Breast epithelium (tissue), 4 donors: Measurements from ENCODE around the gene RAB8A. TPM values are rescaled to one million over a fixed set of nuclear protein-coding genes. Genes with fewer than 3 reads are reported as not detected.

Source experiments
- DNase-seq, 2 donors: peaks; one replicate each; pipeline ENCODE4 v3.0.0-alpha.2; 2019; ENCODE audit warnings: low spot score in 2 of 2
- H3K27ac ChIP-seq, 2 donors: fragments of 200-600 bp; sonication (generic) in 1 of 2; one replicate each; pipeline ENCODE4 v1.5.1; 2016 to 2019; ENCODE audit warnings: mild to moderate bottlenecking in 1 of 2
- H3K27me3 ChIP-seq, 2 donors: fragments of 200-600 bp; sonication (generic) in 1 of 2; one replicate each; pipeline versions ENCODE4 v1.5.1 to v1.6.0; 2017 to 2019; ENCODE audit warnings: control low read depth in 1 of 2, mild to moderate bottlenecking in 1 of 2
- H3K36me3 ChIP-seq: fragments of 200-600 bp; one replicate; pipeline ENCODE4 v1.5.1; 2019
- H3K4me1 ChIP-seq, 2 donors: fragments of 200-600 bp; sonication (generic); one replicate each; pipeline ENCODE4 v1.5.1; 2016 to 2019; ENCODE audit warnings: control low read depth in 1 of 2
- H3K4me3 ChIP-seq, 3 donors: fragments of 200-600 bp; sonication (generic); 1 replicate in 2 of 3; 2 replicates in 1 of 3; pipeline ENCODE4 v1.5.1; 2016 to 2019; ENCODE audit warnings: mild to moderate bottlenecking in 3 of 3, moderate library complexity in 2 of 3
- H3K9me3 ChIP-seq, 2 donors: fragments of 200-600 bp; sonication (generic) in 1 of 2; one replicate each; pipeline ENCODE4 v1.5.1; 2016 to 2019; ENCODE audit warnings: control low read depth in 1 of 2
- CTCF ChIP-seq, 3 donors: fragments of 450-650 bp; IDR thresholded peaks; one replicate each; pipeline ENCODE4 v1.5.1; 2016 to 2017; ENCODE audit warnings: antibody characterized with exemption in 3 of 3, mild to moderate bottlenecking in 3 of 3, moderate library complexity in 3 of 3
- POLR2A ChIP-seq: fragments of 450-650 bp; IDR thresholded peaks from one replicate; pipeline ENCODE4 v1.6.1; 2016; ENCODE audit warnings: antibody characterized with exemption, mild to moderate bottlenecking, moderate library complexity
- POLR2AphosphoS5 ChIP-seq, 3 donors: sonication (generic); formaldehyde crosslinking; IDR thresholded peaks; one replicate each; pipeline ENCODE4 v1.6.1; 2017; ENCODE audit warnings: antibody characterized with exemption in 3 of 3
- intact Hi-C: fragments of 100-400 bp; cut with DNase I; formaldehyde crosslinking; loops from one replicate; pipeline ENCODE4 v1.15.1; 2023; ENCODE audit warnings: low total_unique reads
- total RNA-seq, 3 donors: library from RNA; depleted of rRNA; stranded (reverse); fragments of >200 nt; gene quantifications; one replicate each; pipeline ENCODE4 v1.1.0, GENCODE V29; 2016

RAB8A gene
- total RNA-seq, 3 donors from 2014 or later, result 34.7 to 40.6 (median 38.8) TPM

GRCh38 chr19:16127776-16128371 lies 16.2 kb downstream of the RAB8A start:
- intact Hi-C loops, result no loop called here
- TF ChIP-seq POLR2AphosphoS5 (IDR thresholded peaks at IDR 0.05), result no peak
- no peak for TF ChIP-seq CTCF (IDR thresholded peaks at IDR 0.05)
- no peak for TF ChIP-seq POLR2A
- H3K4me1 ChIP-seq, result no peaks in the 10 kb centered on the region
- DNase-seq, result no peak
- H3K27me3 ChIP-seq, result no peaks in the 10 kb centered on the region
- H3K36me3 ChIP-seq, result peaks cover 19% of the 10 kb centered on the region
- no peak overlapping the region for H3K27ac ChIP-seq
- H3K9me3 ChIP-seq, result no peaks in the 10 kb centered on the region
- H3K4me3 ChIP-seq, result no peak overlapping the region

DNA sequence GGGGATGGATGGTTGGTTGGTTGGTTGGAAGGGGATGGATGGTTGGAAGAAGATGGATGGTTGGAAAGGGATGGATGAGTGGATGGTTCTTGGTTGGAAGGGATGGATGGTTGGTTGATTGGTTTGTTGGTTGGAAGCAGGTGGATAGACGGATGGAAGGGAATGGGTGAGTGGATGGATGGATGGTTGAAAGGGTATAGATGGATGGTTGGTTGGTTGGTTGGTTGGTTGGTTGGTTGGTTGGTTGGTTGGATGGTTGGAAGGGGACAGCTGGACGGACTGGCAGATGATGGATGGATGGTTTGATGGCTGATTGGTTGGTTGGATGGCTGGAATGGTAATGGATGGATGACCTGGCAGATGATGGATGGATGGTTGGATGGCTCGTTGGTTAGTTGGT lies 20.0 kb downstream of the RAB8A start:
- Histone ChIP-seq H3K36me3 (peaks cover 20% of the 10 kb centered on the region), H3K27ac (no peak overlapping the region)

GRCh38 chr19:16133818-16134217 lies 22.1 kb downstream of the RAB8A start:
- H3K4me1 ChIP-seq, result no peaks in the 10 kb centered on the region
- intact Hi-C loops, result no loop called here
- TF ChIP-seq CTCF (IDR thresholded peaks at IDR 0.05) (no peak), POLR2A (no peak), POLR2AphosphoS5 (IDR thresholded peaks at IDR 0.05) (no peak)
- DNase-seq, result no peak
- H3K36me3 ChIP-seq, result peaks cover 9% of the 10 kb centered on the region
- H3K27me3 ChIP-seq, result no peaks in the 10 kb centered on the region
- H3K4me3 ChIP-seq, result no peak overlapping the region
- no peaks in the 10 kb centered on the region for H3K9me3 ChIP-seq
- H3K27ac ChIP-seq, result no peak overlapping the region

More for the DNA sequence above, 20.0 kb downstream of the RAB8A start:
- DNase-seq, result no peak
- intact Hi-C loops, result no loop called here
- TF ChIP-seq POLR2AphosphoS5 (IDR thresholded peaks at IDR 0.05) (no peak), POLR2A (no peak), CTCF (IDR thresholded peaks at IDR 0.05) (no peak)
- no peaks in the 10 kb centered on the region for H3K27me3 ChIP-seq
- H3K4me1 ChIP-seq, result no peaks in the 10 kb centered on the region
- no peak overlapping the region for H3K4me3 ChIP-seq
- no peaks in the 10 kb centered on the region for H3K9me3 ChIP-seq

DNA sequence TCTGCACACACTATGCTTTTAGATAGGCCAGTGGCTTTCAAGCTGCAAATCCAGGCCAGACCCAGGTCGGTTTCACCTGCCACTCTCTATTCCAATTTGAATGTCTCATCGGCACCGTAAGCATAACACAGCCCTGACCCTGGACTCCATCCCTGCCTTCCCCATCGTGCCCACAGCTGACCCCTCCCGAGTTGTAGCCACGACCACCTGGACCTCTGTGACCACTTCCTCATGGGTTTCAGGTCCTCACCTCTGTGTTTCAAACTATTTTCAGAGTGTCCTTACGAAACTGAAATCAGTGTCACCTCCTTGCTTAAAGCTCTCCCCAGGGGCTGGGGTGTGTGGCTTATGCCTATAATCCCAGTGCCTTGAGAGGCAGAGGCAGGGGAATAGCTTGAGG lies 22.8 kb downstream of the RAB8A start:
- TF ChIP-seq POLR2A, result no peak
- no peak for TF ChIP-seq POLR2AphosphoS5 (IDR thresholded peaks at IDR 0.05)
- no peak for TF ChIP-seq CTCF (IDR thresholded peaks at IDR 0.05)
- H3K27me3 ChIP-seq, result no peaks in the 10 kb centered on the region
- intact Hi-C loops, result no loop called here
- no peak overlapping the region for H3K27ac ChIP-seq
- H3K4me1 ChIP-seq, result no peaks in the 10 kb centered on the region
- H3K4me3 ChIP-seq, result no peak overlapping the region
- no peaks in the 10 kb centered on the region for H3K9me3 ChIP-seq
- no peak for DNase-seq
- peaks cover 7% of the 10 kb centered on the region for H3K36me3 ChIP-seq

DNA sequence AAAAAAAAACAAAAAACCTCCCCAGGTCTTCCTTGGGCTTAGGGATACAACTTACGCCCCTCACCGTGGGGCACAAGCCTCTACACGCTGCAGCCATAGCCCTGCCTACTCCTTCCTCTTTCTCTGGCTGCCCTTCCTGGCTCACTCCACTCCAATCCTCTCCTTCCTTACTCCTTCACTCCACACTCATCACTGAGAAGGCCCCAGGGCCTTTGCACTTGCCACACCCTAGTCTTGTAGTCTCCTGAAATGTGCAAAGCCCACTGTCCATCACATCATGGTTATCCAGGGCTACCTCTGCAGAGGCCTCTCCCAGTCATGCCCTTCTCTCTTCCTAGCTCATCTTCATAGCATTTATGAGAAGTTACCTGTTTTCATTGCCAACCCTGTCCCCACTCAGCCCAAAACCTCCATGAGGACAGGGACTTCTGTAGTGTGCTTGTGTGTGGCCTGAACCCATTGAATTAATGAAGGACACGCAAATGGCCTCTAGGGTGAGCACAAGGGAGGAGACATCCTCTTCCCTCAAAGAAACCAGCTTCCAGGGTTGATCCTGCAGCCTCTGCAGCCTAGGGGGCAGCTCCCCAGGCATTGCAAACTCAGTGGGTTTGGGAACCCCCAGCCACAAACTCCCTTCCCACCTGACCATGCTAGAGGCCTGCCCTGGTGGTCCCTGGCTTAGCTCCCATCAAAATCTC lies 23.9 kb downstream of the RAB8A start:
- Histone ChIP-seq H3K27me3 (no peaks in the 10 kb centered on the region), H3K27ac (no peak overlapping the region), H3K4me1 (no peaks in the 10 kb centered on the region), H3K9me3 (no peaks in the 10 kb centered on the region), H3K4me3 (no peak overlapping the region), H3K36me3 (peaks cover 7% of the 10 kb centered on the region)
- DNase-seq, result no peak
- no peak for TF ChIP-seq CTCF (IDR thresholded peaks at IDR 0.05)
- no peak for TF ChIP-seq POLR2AphosphoS5 (IDR thresholded peaks at IDR 0.05)
- TF ChIP-seq POLR2A, result no peak
- intact Hi-C loops, result no loop called here
